HEK293 (cell line): ENCODE results near the gene MYADML2.

Experiments used
- BCL11A ChIP-seq: fragments of 450-650 bp; formaldehyde crosslinking; IDR thresholded peaks from 2 replicates; pipeline ENCODE4 v1.5.1; 2016; ENCODE audit warnings: low read depth, missing biosample characterization, missing genetic modification characterization
- KLF1 ChIP-seq: fragments of 450-650 bp; formaldehyde crosslinking; IDR thresholded peaks from 2 replicates; pipeline ENCODE4 v1.5.1; 2016; ENCODE audit warnings: missing biosample characterization, missing genetic modification characterization
- PRDM10 ChIP-seq: fragments of 450-650 bp; formaldehyde crosslinking; IDR thresholded peaks from 2 replicates; pipeline ENCODE4 v1.5.1; 2016; ENCODE audit warnings: missing biosample characterization, missing genetic modification characterization
- PRDM6 ChIP-seq: fragments of 450-650 bp; formaldehyde crosslinking; IDR thresholded peaks from 2 replicates; pipeline ENCODE4 v1.5.1; 2017; ENCODE audit warnings: missing biosample characterization, missing genetic modification characterization
- YY1 ChIP-seq: fragments of 450-650 bp; formaldehyde crosslinking; IDR thresholded peaks from 2 replicates; pipeline ENCODE4 v1.5.1; 2018; ENCODE audit warnings: missing biosample characterization, missing genetic modification characterization
- ZBTB21 ChIP-seq: fragments of 450-650 bp; formaldehyde crosslinking; IDR thresholded peaks from 2 replicates; pipeline ENCODE4 v1.5.1; 2017; ENCODE audit warnings: missing biosample characterization, missing genetic modification characterization
- ZBTB7A ChIP-seq: fragments of 450-650 bp; formaldehyde crosslinking; IDR thresholded peaks from 2 replicates; pipeline ENCODE4 v1.5.1; 2016; ENCODE audit warnings: low read depth, missing biosample characterization, missing genetic modification characterization
- ZBTB8A ChIP-seq: fragments of 450-650 bp; formaldehyde crosslinking; IDR thresholded peaks from 2 replicates; pipeline ENCODE4 v1.5.1; 2016; ENCODE audit warnings: missing biosample characterization, missing genetic modification characterization
- ZIC2 ChIP-seq: fragments of 450-650 bp; formaldehyde crosslinking; IDR thresholded peaks from 2 replicates; pipeline ENCODE4 v1.5.1; 2016; ENCODE audit warnings: missing biosample characterization, missing genetic modification characterization
- ZNF155 ChIP-seq: fragments of 450-650 bp; formaldehyde crosslinking; IDR thresholded peaks from 2 replicates; pipeline ENCODE4 v1.5.1; 2016; ENCODE audit warnings: missing biosample characterization, missing genetic modification characterization
- ZNF169 ChIP-seq: fragments of 450-650 bp; formaldehyde crosslinking; IDR thresholded peaks from 2 replicates; pipeline ENCODE4 v1.5.1; 2016; ENCODE audit warnings: missing biosample characterization, missing genetic modification characterization
- ZNF248 ChIP-seq: fragments of 450-650 bp; formaldehyde crosslinking; IDR thresholded peaks from 2 replicates; pipeline ENCODE4 v1.5.1; 2017; ENCODE audit warnings: missing biosample characterization, missing genetic modification characterization
- ZNF335 ChIP-seq: fragments of 450-650 bp; formaldehyde crosslinking; conservative IDR thresholded peaks from 2 replicates; pipeline ENCODE4 v1.5.1; 2016; ENCODE audit warnings: missing biosample characterization, missing genetic modification characterization
- ZNF426 ChIP-seq: fragments of 450-650 bp; formaldehyde crosslinking; IDR thresholded peaks from 2 replicates; pipeline ENCODE4 v1.5.1; 2017; ENCODE audit warnings: missing biosample characterization, missing genetic modification characterization, mild to moderate bottlenecking, inconsistent platforms, moderate library complexity
- ZNF501 ChIP-seq: fragments of 450-650 bp; formaldehyde crosslinking; IDR thresholded peaks from 2 replicates; pipeline ENCODE4 v1.5.1; 2016; ENCODE audit warnings: missing biosample characterization, missing genetic modification characterization
- ZNF518A ChIP-seq: fragments of 450-650 bp; formaldehyde crosslinking; conservative IDR thresholded peaks from 2 replicates; pipeline ENCODE4 v1.5.1; 2016; ENCODE audit warnings: low read depth, missing biosample characterization, missing genetic modification characterization
- ZNF529 ChIP-seq: fragments of 450-650 bp; formaldehyde crosslinking; IDR thresholded peaks from 2 replicates; pipeline ENCODE4 v1.5.1; 2017; ENCODE audit warnings: missing genetic modification characterization, missing biosample characterization; ENCODE audit not compliant: insufficient replicate concordance
- ZNF560 ChIP-seq: fragments of 450-650 bp; formaldehyde crosslinking; IDR thresholded peaks from 2 replicates; pipeline ENCODE4 v1.5.1; 2017; ENCODE audit warnings: missing biosample characterization, missing genetic modification characterization, borderline replicate concordance
- ZNF610 ChIP-seq: fragments of 450-650 bp; formaldehyde crosslinking; IDR thresholded peaks from 2 replicates; pipeline ENCODE4 v1.5.1; 2016; ENCODE audit warnings: missing biosample characterization, missing genetic modification characterization, borderline replicate concordance
- ZNF623 ChIP-seq: fragments of 450-650 bp; formaldehyde crosslinking; IDR thresholded peaks from 2 replicates; pipeline ENCODE4 v1.5.1; 2016; ENCODE audit warnings: missing biosample characterization, missing genetic modification characterization
- ZNF629 ChIP-seq: fragments of 450-650 bp; formaldehyde crosslinking; IDR thresholded peaks from 2 replicates; pipeline ENCODE4 v1.5.1; 2017; ENCODE audit warnings: missing biosample characterization, missing genetic modification characterization
- ZNF654 ChIP-seq: fragments of 450-650 bp; formaldehyde crosslinking; IDR thresholded peaks from 2 replicates; pipeline ENCODE4 v1.5.1; 2016; ENCODE audit warnings: low read depth, missing biosample characterization, missing genetic modification characterization
- ZNF843 ChIP-seq: fragments of 450-650 bp; formaldehyde crosslinking; IDR thresholded peaks from 2 replicates; pipeline ENCODE4 v1.5.1; 2016; ENCODE audit warnings: missing biosample characterization, missing genetic modification characterization
- ZSCAN16 ChIP-seq: fragments of 450-650 bp; formaldehyde crosslinking; IDR thresholded peaks from 2 replicates; pipeline ENCODE4 v1.5.1; 2016; ENCODE audit warnings: missing biosample characterization, missing genetic modification characterization
- ZXDB ChIP-seq: fragments of 450-650 bp; formaldehyde crosslinking; IDR thresholded peaks from 2 replicates; pipeline ENCODE4 v1.5.1; 2016; ENCODE audit warnings: missing biosample characterization, missing genetic modification characterization
- TF ChIP-seq, protein P1 (sequence below): fragments of 450-650 bp; formaldehyde crosslinking; IDR thresholded peaks from 2 replicates; pipeline ENCODE4 v1.5.1; 2016; ENCODE audit warnings: missing biosample characterization, missing genetic modification characterization
- TF ChIP-seq, protein P2 (sequence below): fragments of 450-650 bp; formaldehyde crosslinking; optimal IDR thresholded peaks from 2 replicates; pipeline ENCODE3; 2016; ENCODE audit warnings: missing biosample characterization, mild to moderate bottlenecking, missing genetic modification characterization

Gene MYADML2

DNA sequence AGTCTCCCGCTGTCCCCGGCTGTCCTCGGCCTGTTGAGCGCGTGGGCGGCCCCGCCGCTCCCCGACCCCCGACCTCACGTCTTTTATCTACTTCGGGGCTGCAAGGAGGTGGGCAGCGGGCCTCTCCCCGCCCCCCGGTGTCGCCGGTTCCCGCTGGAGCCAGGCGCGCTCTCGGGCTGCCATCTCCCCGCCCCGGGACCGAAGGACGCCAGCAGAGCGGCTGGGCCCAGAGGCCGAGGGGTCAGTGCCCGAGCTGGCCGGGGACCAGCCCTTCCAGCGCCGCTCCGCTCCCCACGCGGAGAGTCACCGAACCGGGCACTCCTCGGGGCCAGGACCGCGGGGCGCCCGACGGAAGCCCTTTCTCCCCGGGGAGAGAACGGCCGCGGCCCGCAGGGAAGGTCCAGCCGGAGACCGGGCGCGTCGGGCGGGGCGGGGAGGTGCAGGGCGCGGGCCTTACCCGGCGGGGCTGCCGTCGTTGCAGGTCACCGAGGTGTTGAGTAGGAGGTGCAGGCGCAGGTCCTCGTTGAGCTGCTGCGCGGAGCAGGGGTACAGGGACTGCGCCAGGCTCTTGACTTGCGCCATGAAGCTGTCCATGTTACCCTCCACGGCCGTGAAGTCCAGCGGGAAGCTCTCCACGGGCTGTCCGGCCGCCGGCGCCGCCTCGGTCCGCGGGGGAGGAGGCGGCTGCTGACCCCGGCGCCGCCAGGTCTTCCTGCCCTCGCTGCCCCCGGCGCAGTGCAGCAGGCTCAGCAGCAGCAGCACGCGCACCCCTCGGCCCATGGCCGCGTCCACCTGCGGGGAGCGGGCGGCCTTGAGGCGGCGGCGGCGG is 13.3 kb upstream of the MYADML2 start (continued):
- TF ChIP-seq ZNF518A (tag by site-specific recombination) (no peak), ZIC2 (tag by site-specific recombination) (peak; percentile 85), ZXDB (no peak), ZNF529 (tag by site-specific recombination) (no peak), ZNF335 (peak; percentile 11; the same call in 1 of the 2 replicates), ZBTB8A (tag by site-specific recombination) (0 out of 2 replicates have a peak, but pooled peaks have one; percentile 22), PRDM10 (tag by site-specific recombination) (peak; percentile 49), ZBTB21 (tag by site-specific recombination) (no peak), ZBTB7A (tag by site-specific recombination) (0 out of 2 replicates have a peak, but pooled peaks have one; percentile 25), BCL11A (tag by site-specific recombination) (peak; percentile 33; the same call in 1 of the 2 replicates), ZNF155 (no peak), ZNF843 (tag by site-specific recombination) (no peak), ZNF169 (no peak), YY1 (tag by site-specific recombination) (no peak), ZNF623 (no peak), ZNF248 (tag by site-specific recombination) (no peak), ZNF560 (0 out of 2 replicates have a peak, but pooled peaks have one; percentile 41), KLF1 (tag by site-specific recombination) (peak; percentile 73), ZNF501 (tag by site-specific recombination) (no peak), ZNF629 (no peak), ZNF610 (tag by site-specific recombination) (no peak), ZNF426 (tag by site-specific recombination) (no peak), ZNF654 (tag by site-specific recombination) (no peak), PRDM6 (no peak), ZSCAN16 (tag by site-specific recombination) (no peak)
- TF ChIP-seq, protein P1, sequence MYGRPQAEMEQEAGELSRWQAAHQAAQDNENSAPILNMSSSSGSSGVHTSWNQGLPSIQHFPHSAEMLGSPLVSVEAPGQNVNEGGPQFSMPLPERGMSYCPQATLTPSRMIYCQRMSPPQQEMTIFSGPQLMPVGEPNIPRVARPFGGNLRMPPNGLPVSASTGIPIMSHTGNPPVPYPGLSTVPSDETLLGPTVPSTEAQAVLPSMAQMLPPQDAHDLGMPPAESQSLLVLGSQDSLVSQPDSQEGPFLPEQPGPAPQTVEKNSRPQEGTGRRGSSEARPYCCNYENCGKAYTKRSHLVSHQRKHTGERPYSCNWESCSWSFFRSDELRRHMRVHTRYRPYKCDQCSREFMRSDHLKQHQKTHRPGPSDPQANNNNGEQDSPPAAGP (tag by site-specific recombination): peak; percentile 40; the same call in 1 of the 2 replicates
- TF ChIP-seq, protein P2, sequence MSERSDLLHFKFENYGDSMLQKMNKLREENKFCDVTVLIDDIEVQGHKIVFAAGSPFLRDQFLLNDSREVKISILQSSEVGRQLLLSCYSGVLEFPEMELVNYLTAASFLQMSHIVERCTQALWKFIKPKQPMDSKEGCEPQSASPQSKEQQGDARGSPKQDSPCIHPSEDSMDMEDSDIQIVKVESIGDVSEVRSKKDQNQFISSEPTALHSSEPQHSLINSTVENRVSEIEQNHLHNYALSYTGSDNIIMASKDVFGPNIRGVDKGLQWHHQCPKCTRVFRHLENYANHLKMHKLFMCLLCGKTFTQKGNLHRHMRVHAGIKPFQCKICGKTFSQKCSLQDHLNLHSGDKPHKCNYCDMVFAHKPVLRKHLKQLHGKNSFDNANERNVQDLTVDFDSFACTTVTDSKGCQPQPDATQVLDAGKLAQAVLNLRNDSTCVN (tag by site-specific recombination): peak; percentile 61
